Endothelial cell of umbilical vein (primary cell): ENCODE measurements around the gene TCERG1L. TPM values are rescaled to one million over a fixed set of nuclear protein-coding genes. Genes with fewer than 3 reads are reported as not detected.

Experiments
- BruUV-seq: library from RNA; stranded (reverse); fragments of 400-500 nt; replicated peaks from 2 replicates; lab custom pipeline; 2021; lab: Mats Ljungman, UMichigan
- CTCF ChIA-PET: fragments of 300-600, 350-600 bp; sonication (Branson Sonifier 250); formaldehyde crosslinking; loops from one replicate; lab custom pipeline; 2021; ENCODE audit warnings: antibody characterized with exemption, inconsistent platforms; lab: Charles Lee
- POLR2A ChIA-PET: fragments of 300-600, 350-600 bp; sonication (Branson Sonifier 250); formaldehyde crosslinking; loops from one replicate; lab custom pipeline; 2021; ENCODE audit warnings: antibody characterized with exemption, inconsistent platforms; lab: Charles Lee
- DNase-seq: peaks from one replicate; pipeline ENCODE4 v3.0.0-alpha.2; 2011; ENCODE audit warnings: low read depth, low spot score
- FAIRE-seq: peaks from 2 replicates; lab custom pipeline; 2011; peaks lifted over from hg19 to GRCh38; lab: Jason Lieb, UNC
- H2AFZ ChIP-seq: 2 replicates; pipeline ENCODE4 v1.6.0; 2012; ENCODE audit warnings: low read depth, low read length, control low read depth, inconsistent platforms
- H3K27ac ChIP-seq: 2 replicates; pipeline ENCODE4 v1.5.1; 2011; ENCODE audit warnings: low read depth, mild to moderate bottlenecking, control low read depth, low read length, moderate library complexity; ENCODE audit not compliant: insufficient read depth
- H3K27me3 ChIP-seq, 2 experiments: 2 replicates each; pipeline versions ENCODE4 v1.6.0 to v1.6.1; 2011; ENCODE audit warnings: low read length in 2 of 2, mixed read lengths in 1 of 2; ENCODE audit not compliant: control insufficient read depth in 2 of 2, insufficient read depth in 2 of 2
- H3K36me3 ChIP-seq, 2 experiments: 2 replicates in 1 of 2; 3 replicates in 1 of 2; pipeline ENCODE4 v1.5.1; 2011; ENCODE audit warnings: low read length in 2 of 2, mild to moderate bottlenecking in 1 of 2, moderate library complexity in 1 of 2; ENCODE audit not compliant: control insufficient read depth in 2 of 2, insufficient read depth in 2 of 2; ENCODE audit errors: extremely low read depth in 1 of 2
- H3K4me1 ChIP-seq: 3 replicates; pipeline ENCODE4 v1.5.1; 2011; ENCODE audit warnings: mild to moderate bottlenecking, low read length; ENCODE audit not compliant: control insufficient read depth, insufficient read depth; ENCODE audit errors: extremely low read depth
- H3K4me2 ChIP-seq: 2 replicates; pipeline ENCODE4 v1.6.1; 2011; ENCODE audit warnings: low read length, control low read depth, mixed read lengths; ENCODE audit not compliant: insufficient read depth
- H3K4me3 ChIP-seq, 3 experiments: fragments of 200-600 bp in 1 of 3; sonication (generic), shearing (Covaris generic) in 1 of 3; replicated peaks in 1 of 3; 2 replicates each; pipeline ENCODE4 v1.5.1; 2011 to 2016; ENCODE audit warnings: control low read depth in 3 of 3, low read length in 3 of 3, mild to moderate bottlenecking in 2 of 3, inconsistent platforms in 1 of 3, low read depth in 1 of 3, moderate library complexity in 1 of 3; ENCODE audit not compliant: insufficient read depth in 1 of 3
- H3K79me2 ChIP-seq: 2 replicates; pipeline ENCODE4 v1.6.0; 2012; ENCODE audit warnings: low read length, inconsistent platforms; ENCODE audit not compliant: control insufficient read depth, insufficient read depth
- H3K9ac ChIP-seq: replicated peaks from 2 replicates; pipeline ENCODE3; 2011; ENCODE audit warnings: low read length, control low read depth; ENCODE audit not compliant: insufficient read depth; ENCODE audit errors: extremely low read depth
- H3K9me1 ChIP-seq: replicated peaks from 3 replicates; pipeline ENCODE4 v1.6.0; 2011; ENCODE audit warnings: mild to moderate bottlenecking, low read length; ENCODE audit not compliant: control insufficient read depth, insufficient read depth; ENCODE audit errors: extremely low read depth
- H3K9me3 ChIP-seq: replicated peaks from 2 replicates; pipeline ENCODE4 v1.5.1; 2012; ENCODE audit warnings: low read length, inconsistent platforms; ENCODE audit not compliant: control insufficient read depth, insufficient read depth
- H4K20me1 ChIP-seq: replicated peaks from 2 replicates; pipeline ENCODE3; 2011; ENCODE audit warnings: mild to moderate bottlenecking, low read length; ENCODE audit not compliant: control insufficient read depth, insufficient read depth; ENCODE audit errors: extremely low read depth
- CTCF ChIP-seq, 2 donors: IDR thresholded peaks; 1 replicate in 1 of 2; 2 replicates in 1 of 2; pipeline ENCODE4 v1.5.1; 2011; ENCODE audit warnings: low read length in 2 of 2, mild to moderate bottlenecking in 2 of 2, moderate library complexity in 2 of 2, control low read depth in 1 of 2, inconsistent platforms in 1 of 2, low read depth in 1 of 2; ENCODE audit not compliant: insufficient read depth in 1 of 2; ENCODE audit errors: extremely low read depth in 1 of 2
- EZH2 ChIP-seq: IDR thresholded peaks from 2 replicates; pipeline ENCODE4 v1.6.1; 2012; ENCODE audit warnings: borderline replicate concordance, low read depth, mild to moderate bottlenecking, moderate library complexity, low read length, inconsistent platforms; ENCODE audit not compliant: severe bottlenecking
- FOS ChIP-seq: IDR thresholded peaks from 2 replicates; pipeline ENCODE4 v1.6.1; 2011; ENCODE audit warnings: mild to moderate bottlenecking, low read length, moderate library complexity, borderline replicate concordance; ENCODE audit not compliant: insufficient read depth
- GATA2 ChIP-seq: IDR thresholded peaks from 2 replicates; pipeline ENCODE4 v1.7.0; 2011; ENCODE audit warnings: low read depth, mild to moderate bottlenecking, moderate library complexity, mixed read lengths, low read length; ENCODE audit not compliant: insufficient read length, insufficient read depth
- JUN ChIP-seq: IDR thresholded peaks from 2 replicates; pipeline ENCODE4 v1.6.1; 2011; ENCODE audit warnings: borderline replicate concordance, low read depth; ENCODE audit not compliant: insufficient read length, insufficient read depth
- MAX ChIP-seq: IDR thresholded peaks from 2 replicates; pipeline ENCODE4 v1.6.1; 2011; ENCODE audit not compliant: insufficient read depth, insufficient read length
- MYC ChIP-seq: IDR thresholded peaks from one replicate; pipeline ENCODE4 v1.6.1; 2011; ENCODE audit warnings: mild to moderate bottlenecking, low read depth, low read length
- POLR2A ChIP-seq: IDR thresholded peaks from 2 replicates; pipeline ENCODE4 v1.6.1; 2012; ENCODE audit warnings: low read depth, mild to moderate bottlenecking, control low read depth, low read length
- POLR2AphosphoS5 ChIP-seq: IDR thresholded peaks from 2 replicates; pipeline ENCODE4 v1.6.1; 2012; ENCODE audit warnings: low read depth, mild to moderate bottlenecking, control low read depth, low read length, moderate library complexity; ENCODE audit not compliant: insufficient read depth
- dilution Hi-C: fragments of 300-500 bp; cut with MboI; formaldehyde crosslinking; loops from one replicate; pipeline ENCODE4 v1.15.0; 2019; ENCODE audit warnings: low sequenced_read_pairs; ENCODE audit not compliant: extremely low pct_ligation_motif_present
- intact Hi-C: fragments of 100-400 bp; cut with micrococcal nuclease; formaldehyde crosslinking; loops from one replicate; pipeline ENCODE4 v1.10.0; 2022
- polyA plus RNA-seq, 4 experiments: library from polyadenylated mRNA; depleted of rRNA in 3 of 4; stranded (reverse) in 3 of 4; unstranded in 1 of 4; fragments of >200 nt; gene quantifications; 2 replicates each; pipeline versions ENCODE4 v1.2.1 to v1.2.3, GENCODE V29; 2011 to 2012; ENCODE audit warnings: missing spikeins in 1 of 4
- total RNA-seq: library from RNA; stranded (reverse); gene quantifications from 2 replicates; pipeline ENCODE4 v1.2.3, GENCODE V29; 2021

The TCERG1L gene
- total and polyA plus RNA-seq, 2 donors (not counting 3 experiments of a cell fraction or from before 2014, with no cell fraction given): not detected

- TF ChIP-seq FOS: no peak
- no peak for TF ChIP-seq JUN
- H3K4me1 ChIP-seq: no peaks in the 10 kb centered on the region
- FAIRE-seq: no peak
- no peak overlapping the region for H3K4me3 ChIP-seq
- H3K9me3 ChIP-seq: peaks cover 12% of the 10 kb centered on the region
- H4K20me1 ChIP-seq: no peaks in the 10 kb centered on the region
- no TSS peak for BruUV-seq
- H3K9me1 ChIP-seq: no peaks in the 10 kb centered on the region
- H2AFZ ChIP-seq: no peak overlapping the region
- no peak for DNase-seq
- POLR2A ChIA-PET: no interaction called here
- CTCF ChIA-PET: no interaction called here
- H3K27me3 ChIP-seq: no peaks in the 10 kb centered on the region
- H3K79me2 ChIP-seq: no peaks in the 10 kb centered on the region
- no peak overlapping the region for H3K4me2 ChIP-seq
- dilution Hi-C loops (no loop called here), intact Hi-C loops (no loop called here)
- no peak overlapping the region for H3K9ac ChIP-seq
- no peak overlapping the region for H3K27ac ChIP-seq
- no peaks in the 10 kb centered on the region for H3K36me3 ChIP-seq
Observed at GRCh38 chr10:131083915-131084790, 227.4 kb downstream of the TCERG1L start.

- intact Hi-C loops (no loop called here), dilution Hi-C loops (no loop called here)
- Histone ChIP-seq H3K79me2 (no peaks in the 10 kb centered on the region), H3K27me3 (no peaks in the 10 kb centered on the region), H3K4me1 (no peaks in the 10 kb centered on the region), H2AFZ (no peak overlapping the region), H3K9me1 (no peaks in the 10 kb centered on the region), H3K4me3 (no peak overlapping the region), H3K4me2 (no peak overlapping the region), H3K36me3 (no peaks in the 10 kb centered on the region), H4K20me1 (no peaks in the 10 kb centered on the region), H3K9ac (no peak overlapping the region), H3K9me3 (peaks cover 9% of the 10 kb centered on the region), H3K27ac (no peak overlapping the region)
- DNase-seq (no peak), FAIRE-seq (no peak)
- BruUV-seq: no TSS peak
- TF ChIP-seq POLR2AphosphoS5: no peak
- TF ChIP-seq MAX: no peak
- TF ChIP-seq CTCF (IDR thresholded peaks at IDR 0.05; ENCODE audit: extremely low read depth in 1 of 2, insufficient read depth in 1 of 2, low read depth in 1 of 2, low read length in 2 of 2): no peak
- no peak for TF ChIP-seq FOS
- TF ChIP-seq EZH2: no peak
- TF ChIP-seq GATA2: no peak
- TF ChIP-seq POLR2A: no peak
- no peak for TF ChIP-seq JUN
- TF ChIP-seq MYC: no peak
- ChIA-PET POLR2A (no interaction called here), CTCF (no interaction called here)
Observed at GRCh38 chr10:131082991-131083481, 228.5 kb downstream of the TCERG1L start.
